Testis (tissue), 2 donors: Measurements from ENCODE around the gene ANKRD52.

Experiments
- CTCF ChIP-seq, 3 experiments: fragments of 450-650 bp in 2 of 3; fragments of 200-600 bp in 1 of 3; sonication (generic) in 1 of 3; IDR thresholded peaks; one replicate each; pipeline ENCODE4 v1.5.1; 2016 to 2019; ENCODE audit warnings: antibody characterized with exemption in 3 of 3, mild to moderate bottlenecking in 2 of 3, moderate library complexity in 1 of 3
- POLR2A ChIP-seq: fragments of 450-650 bp; IDR thresholded peaks from one replicate; pipeline ENCODE4 v1.6.1; 2017; ENCODE audit warnings: antibody characterized with exemption, mild to moderate bottlenecking, moderate library complexity

- TF ChIP-seq CTCF (IDR thresholded peaks at IDR 0.05) (no peak), POLR2A (no peak)
These were observed 14.4 kb downstream of the ANKRD52 start for GRCh38 chr12:56243731-56244181.
